SKM-1 (cell line): Measurements from ENCODE around the gene OSBPL2.

Source experiments
- DNase-seq: peaks from one replicate; lab custom pipeline; 2025; ENCODE audit not compliant: unreplicated experiment; lab: John Stamatoyannopoulos, UW

OSBPL2 gene

DNA sequence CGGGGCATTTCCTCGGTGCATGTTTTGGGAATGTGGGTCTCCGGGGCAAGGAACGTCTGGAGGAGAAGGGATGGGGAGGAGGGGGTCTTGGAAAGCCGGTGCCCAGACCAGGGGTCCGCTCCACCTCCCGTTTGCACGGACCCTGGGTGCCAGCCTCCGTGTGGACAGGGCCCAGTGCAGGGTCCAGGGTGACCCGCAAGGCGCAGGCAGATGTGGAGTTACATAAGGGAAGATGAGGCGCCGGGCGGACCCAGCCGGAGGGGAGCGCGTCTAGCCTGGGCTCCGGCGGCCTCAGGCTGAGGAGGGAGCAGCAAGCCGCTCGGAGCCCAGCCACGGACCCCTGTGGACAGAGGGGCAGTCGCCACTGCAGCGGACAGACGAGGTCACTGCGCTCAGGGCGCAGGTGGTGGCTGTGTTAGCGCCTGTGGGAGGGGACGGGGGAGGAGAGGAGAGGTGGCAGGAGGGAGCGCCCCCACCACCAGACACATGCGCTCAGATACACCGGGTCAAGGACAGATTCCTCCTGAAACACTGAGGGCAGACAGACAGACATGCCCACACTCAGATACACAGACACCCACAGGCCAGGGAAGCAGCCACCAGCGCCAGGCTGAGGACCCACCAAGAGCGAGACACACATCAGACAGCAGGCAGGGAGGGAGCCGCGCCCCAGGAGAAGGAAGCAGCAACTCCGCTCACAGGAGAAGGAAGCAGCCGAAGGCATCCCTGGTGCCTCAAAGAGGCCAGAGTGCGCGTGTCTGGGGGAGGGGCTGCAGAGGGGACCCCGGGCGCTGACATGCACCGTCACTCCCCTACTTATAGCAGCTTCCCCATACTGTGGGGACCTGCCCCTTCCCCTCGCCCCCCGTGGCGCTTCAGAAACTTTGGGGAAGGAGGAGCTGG is 17.4 kb upstream of the OSBPL2 start:
- no peak for DNase-seq

DNA sequence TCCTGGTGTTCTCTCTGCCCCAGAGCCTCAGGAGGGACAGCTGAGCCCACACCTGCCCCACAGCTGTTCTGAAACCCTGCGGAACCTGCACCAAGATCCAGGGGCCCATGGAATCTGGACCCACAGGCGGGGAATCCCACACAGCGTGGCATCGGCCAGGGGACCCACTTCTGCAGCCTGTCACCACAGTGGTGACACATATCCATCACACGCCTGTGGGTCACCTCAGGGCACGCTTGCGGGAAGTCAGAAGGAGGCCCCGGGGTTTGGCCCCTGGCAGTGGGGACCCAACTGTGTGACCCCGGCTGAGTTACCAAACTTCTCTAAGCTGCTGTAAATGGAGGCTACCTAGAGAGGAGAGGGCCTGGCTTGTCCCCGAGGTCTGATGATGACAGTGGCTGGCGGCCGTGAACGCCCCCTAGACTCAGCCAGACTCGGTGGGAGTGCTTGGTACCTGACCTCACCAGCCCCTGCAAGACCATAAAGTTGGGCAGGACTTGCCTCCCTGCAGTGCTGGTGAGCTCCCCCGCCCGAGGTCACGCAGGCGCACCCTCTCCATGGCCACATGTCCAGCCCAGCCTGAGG is 16.0 kb upstream of the OSBPL2 start:
- no peak for DNase-seq

DNA sequence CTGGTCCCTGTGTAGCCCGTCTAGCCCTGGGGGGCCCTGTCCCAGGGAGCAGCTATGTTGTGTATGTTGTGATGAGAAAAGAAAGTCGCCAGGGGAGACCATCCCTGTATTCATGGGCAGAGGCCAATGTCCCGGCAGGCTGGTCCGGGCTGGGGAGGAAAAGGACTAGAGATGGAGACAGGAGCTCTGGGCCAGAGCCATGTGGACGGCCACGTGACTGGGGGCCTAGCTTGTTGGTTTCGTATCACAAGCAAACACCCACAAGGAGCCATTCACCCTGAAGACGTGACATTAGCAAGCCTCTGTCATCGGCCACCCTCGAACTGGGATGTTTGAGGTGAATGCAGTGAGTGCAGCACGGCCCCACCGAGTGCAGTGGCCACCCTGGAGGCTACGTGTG is 15.3 kb upstream of the OSBPL2 start:
- DNase-seq: no peak

DNA sequence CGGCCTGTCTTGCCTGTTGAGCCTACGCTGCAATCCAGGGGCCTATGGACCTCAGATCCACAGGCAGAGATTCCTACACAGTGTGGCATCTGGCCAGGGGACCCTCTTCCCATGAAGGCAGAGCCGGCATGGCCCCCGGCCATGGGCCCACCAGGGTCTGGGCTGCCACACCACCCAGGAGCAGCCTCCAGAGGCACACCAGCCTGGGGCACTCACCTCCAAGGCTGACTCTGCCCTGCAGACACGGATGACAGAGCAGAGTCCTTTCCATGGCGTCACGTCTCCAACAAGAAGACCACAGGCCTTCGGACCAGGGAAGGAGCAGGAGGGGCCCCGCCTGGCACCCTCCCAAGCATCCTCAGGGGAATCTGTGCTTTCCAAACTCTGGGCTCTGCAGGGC is 14.8 kb upstream of the OSBPL2 start:
- DNase-seq: no peak

DNA sequence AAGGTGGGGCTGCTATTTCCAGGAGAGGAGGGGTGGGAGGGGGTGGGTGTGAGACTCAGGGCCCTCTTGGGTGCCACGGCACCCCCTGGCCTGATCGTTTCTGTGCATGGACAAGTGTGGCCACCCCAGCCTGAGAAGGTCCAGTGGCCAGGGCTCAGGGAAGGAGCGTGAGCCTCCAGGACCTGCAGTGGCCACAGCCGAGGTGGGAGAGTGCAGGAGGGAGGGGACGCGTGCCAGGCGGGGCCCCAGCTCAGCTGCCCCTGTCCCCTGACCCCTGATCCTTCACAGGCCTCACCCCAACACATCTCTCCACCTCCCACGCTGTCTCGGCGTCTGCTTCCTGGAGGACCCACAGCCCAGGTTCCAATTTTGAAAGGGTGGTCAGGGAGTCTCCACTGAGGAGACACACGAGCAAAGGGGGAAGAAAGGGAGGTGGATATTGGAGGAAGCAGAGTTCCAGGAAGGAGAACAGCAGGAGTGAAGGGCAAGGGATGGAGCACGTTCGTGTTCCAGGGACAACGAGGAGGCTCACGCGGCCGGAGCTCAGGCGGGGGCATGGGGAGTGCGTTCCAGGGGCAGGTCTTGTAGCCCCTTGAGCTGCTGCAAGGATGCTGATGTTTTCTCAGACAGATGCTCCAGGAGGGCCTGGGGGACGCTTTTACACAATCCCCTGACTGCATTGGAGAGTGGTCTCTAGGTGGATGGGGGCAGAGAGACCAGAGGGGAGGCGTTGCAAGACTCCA is 14.0 kb upstream of the OSBPL2 start:
- no peak for DNase-seq

DNA sequence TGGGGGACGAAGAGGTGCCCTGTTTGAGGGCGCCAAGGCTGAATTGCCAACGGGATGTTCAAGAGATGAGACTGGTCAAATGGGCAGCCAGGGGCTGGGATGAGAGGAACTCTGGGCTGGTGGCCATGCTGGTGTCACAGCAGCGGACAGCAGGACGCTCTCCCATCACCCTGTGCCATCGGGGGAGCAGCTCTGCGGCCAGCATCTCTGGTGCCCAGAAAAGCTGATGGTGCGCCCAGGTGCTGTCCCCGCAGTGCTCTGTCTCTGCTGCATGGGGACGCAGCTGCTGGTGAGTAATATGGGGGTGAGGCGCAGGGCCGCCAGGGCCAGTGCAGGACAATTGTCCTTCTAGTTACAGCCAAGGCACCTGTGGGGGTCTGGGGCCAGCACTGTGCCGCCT is 13.3 kb upstream of the OSBPL2 start:
- no peak for DNase-seq

DNA sequence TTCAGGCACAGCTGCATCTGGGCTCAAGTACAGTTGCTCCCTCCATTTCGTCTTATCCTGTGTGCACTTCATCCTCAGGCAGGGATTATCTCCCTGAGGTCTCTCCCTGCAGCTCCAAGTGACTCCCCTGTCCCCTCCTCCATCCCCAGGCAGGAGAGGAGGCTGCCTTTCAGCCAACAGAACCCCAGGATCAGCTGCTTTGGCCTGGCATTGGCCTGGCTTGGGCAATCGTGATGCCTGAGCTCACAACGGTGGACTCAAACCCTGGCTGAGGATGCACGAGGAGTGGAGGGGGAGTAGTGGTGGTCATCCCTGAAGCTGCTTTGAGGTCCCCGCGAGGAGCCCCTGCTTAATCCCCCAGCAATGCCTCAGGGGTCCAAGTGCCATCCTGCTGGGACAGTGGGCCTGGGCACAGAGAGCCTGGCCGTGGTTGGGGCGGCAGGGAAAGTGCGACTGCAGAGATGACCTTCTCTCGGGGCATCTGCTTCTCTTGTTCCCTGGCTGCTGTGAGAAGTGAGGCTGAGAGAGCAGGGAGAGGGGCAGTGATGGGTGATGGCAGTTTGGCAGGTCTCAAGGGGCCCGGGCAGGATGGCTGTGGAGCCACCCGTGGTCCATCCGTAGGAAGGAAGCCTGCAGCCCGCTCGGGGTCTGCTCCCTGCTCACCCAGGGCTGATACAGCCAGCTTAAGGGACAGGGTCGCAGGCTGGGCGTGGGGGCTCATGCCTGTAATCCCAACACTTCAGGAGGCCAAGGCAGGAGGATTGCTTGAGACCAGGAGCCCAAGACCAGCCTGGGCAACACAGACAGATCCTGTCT is 12.3 kb upstream of the OSBPL2 start:
- no peak for DNase-seq

DNA sequence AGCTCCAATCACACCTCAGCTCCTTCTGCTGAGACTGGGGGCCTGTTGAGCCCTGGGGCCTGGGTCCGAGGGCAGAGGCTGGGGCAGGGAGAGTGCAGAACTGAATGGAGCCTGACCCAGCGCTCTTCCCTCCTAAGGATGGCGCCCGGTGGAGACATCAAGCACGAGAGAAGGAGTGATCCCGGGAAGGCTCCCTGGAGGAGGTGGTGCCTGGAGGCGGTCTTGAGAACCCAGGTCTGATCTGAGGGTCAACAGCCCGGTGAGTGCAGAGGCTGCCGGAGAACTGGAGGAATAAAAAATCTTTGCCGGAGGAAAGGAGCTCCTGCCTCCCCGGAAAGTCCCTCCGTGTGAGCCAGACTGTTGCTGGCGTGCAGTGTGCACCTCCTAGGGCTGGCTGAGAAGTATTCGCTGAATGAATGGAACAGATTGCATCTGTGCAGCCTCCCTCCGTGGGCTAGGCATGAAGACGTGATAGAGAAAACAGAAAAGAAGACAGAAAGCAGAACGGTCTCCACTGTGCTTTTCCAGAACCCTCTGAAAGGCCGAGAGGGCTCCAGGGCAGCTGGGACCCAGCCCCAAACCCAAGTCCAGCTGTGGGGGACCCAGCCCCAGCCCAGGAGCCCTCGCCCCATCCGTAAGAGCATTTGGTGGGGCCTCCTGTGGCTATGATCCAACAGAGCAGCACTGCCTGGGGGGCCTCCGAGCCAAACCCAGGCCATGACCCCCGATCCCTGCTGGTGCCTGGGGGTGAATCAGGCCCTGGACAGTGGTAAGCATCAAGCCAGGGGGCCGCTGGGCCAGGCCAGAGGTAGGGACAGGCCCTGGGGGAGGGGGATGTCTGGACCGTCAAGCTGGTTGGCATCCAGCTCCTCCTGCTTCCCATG is 11.4 kb upstream of the OSBPL2 start:
- no peak for DNase-seq

DNA sequence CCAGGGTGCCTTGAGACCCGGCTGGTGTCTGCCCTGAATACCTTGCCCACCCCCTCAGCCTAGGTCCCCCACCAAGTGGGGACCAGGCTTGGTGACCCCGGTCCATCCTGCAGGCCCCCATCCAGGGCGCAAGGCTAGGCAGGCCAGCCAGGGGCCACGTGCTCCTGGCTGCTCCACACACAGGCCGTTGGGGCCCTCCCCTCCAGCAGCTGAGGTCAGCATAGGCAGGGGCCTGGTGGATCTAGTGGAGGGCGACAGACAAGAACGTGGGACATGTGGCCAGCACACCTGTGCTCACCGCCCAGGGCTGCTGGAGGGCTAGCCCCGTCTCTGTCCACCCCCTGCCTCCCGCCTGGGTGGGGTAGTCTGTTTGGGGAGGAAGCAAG is 10.7 kb upstream of the OSBPL2 start:
- no peak for DNase-seq

DNA sequence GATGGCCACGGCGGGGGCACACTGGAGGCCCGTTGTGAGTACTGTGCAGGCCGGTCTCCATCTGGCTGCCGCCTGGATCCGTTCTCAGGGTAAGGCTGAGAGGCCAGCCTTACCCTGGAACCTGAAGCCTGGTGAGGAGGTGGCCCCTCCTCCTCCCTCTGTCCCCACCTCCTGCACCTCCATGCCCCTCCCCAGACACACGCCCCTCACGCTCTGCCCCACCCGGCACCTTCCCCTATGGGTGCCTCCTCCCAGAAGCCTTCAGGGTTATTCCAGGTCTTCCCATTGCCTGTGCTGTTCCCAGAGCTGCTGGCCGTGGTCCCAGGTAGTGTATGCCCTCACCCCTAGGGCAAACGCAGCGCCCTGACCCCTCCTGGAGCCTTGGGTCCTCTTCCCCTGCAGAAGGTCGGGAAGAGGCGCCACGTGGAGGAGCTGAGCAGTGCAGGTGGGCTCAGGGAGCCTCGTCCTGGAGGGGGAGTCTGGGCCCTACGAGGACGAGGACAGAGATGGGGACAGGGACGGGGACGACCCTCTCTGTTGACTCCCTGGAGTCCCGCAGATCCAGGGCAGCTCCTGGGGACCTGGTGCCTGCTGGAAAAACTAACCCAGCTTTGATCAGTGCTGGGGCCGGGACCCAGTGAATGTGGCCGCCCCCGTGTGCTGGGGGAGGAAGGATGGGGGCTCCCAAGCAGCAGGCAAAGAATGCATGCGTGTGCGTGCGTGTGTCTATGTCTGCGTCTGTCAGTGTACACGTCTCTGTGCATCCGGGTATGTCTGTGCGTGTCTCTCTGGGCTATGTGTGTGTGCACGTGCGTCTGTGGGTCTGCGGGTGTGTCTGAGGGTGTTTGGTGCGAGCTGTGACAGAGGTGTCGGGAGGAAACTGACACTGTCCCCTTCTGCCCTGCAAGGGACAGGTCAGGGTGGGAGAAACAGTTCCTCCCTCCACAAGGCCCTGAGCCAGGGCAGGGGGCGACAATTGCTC is 10.1 kb upstream of the OSBPL2 start:
- no peak for DNase-seq

DNA sequence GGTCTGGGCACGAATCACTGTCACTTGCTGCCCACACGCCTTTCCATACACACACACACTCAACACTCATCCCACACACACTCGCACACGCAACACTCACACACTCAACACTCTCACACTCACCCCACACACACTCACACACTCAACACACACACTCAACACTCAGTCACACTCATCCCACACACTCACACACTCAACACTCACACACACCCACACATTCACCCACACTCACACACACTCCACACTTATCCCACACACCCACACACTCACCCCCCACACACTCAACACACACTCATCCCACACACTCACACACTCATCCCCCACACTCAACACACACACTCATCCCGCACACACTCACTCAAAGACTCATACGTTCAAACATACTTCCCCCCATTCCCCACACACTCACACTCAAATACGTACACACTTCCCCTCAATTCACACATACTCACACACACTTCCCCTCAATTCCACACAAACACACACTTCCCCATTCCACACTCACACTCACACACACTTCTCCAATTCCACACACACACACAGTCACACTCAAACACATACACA is 9.3 kb upstream of the OSBPL2 start:
- no peak for DNase-seq

DNA sequence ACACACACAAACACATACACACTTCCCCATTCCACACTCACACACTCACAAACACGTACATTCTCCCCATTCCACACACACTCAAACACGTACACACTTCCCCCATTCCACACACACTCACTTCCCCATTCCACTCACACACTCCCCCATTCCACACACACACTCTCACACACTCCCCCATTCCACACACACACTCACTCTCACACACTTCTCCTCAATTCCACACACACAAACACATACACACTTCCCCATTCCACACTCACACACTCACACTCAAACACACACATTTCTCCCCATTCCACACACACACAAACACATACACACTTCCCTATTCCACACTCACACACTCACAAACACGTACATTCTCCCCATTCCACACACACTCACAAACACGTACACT is 8.7 kb upstream of the OSBPL2 start:
- DNase-seq: no peak

DNA sequence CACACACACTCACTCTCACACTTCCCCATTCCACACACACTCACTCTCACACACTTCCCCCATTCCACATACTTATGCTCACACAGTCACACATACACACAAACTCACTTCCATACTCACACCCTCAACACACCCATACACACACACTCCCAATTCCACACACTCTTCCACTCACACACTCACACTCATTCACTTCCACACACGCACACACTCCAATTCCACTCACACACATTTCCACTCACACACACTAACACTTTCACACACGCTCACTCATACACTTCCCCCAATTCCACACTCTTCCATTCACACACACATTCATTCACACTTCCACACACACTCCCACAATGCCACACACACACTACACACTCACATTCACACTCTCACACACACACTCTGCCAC is 8.0 kb upstream of the OSBPL2 start:
- no peak for DNase-seq

DNA sequence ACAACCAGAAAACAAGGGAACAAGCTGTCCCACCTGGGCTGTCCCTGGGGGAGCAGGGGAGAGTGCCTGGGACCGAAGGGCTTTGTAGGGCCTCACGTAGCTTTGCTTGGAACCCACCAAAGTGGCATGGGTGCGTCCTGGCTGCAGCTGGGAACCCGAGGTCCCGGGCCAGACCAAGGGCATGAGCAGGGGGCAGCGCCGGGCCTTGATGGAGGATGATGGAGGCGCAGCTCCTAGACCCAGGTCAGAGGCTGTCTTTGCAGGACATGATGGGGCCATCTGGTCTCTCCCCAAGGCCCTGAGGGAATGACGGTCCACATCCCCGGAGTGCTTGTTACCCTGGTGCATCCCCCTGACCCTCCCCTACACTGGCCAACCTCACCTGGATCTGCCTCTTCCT is 7.6 kb upstream of the OSBPL2 start:
- no peak for DNase-seq

DNA sequence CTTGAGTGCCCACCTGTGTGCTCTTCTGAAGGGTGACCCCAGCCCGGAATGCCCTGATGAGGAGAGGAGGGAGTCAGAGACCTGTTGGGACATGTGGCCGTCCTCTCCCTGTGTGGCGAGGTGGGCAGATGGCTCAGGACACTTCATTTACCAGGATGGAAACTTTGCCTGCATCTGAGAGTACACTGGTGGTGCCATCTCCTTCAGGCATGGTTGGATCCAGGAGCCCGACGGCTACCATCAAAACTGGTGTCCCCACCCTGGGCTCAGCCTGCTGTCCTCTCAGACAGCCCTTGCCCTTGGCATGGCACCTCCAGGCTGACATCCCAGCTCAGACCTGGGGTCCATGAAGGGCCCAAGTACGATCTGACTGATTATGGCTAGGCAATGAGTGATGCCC is 7.0 kb upstream of the OSBPL2 start:
- DNase-seq: no peak

DNA sequence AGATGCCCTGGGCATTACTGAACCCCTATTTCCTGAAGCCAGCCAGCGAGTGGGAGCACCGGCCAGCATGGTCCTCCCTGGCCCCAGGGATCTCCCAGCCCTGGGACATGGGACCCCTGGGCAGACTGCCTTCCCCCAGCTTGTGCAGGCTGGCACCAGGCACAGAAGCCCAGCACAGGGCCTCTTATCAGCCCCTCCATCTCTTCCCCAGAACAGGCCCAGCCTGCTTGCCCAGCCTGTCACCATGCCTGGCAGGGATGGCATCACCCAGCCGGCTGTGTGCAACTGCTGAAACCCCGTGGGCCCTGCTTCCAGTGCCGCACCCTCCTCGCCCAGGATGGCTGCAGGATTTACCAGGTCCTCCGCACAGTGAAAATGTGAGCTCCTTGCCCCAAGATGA is 6.1 kb upstream of the OSBPL2 start:
- DNase-seq: no peak

DNA sequence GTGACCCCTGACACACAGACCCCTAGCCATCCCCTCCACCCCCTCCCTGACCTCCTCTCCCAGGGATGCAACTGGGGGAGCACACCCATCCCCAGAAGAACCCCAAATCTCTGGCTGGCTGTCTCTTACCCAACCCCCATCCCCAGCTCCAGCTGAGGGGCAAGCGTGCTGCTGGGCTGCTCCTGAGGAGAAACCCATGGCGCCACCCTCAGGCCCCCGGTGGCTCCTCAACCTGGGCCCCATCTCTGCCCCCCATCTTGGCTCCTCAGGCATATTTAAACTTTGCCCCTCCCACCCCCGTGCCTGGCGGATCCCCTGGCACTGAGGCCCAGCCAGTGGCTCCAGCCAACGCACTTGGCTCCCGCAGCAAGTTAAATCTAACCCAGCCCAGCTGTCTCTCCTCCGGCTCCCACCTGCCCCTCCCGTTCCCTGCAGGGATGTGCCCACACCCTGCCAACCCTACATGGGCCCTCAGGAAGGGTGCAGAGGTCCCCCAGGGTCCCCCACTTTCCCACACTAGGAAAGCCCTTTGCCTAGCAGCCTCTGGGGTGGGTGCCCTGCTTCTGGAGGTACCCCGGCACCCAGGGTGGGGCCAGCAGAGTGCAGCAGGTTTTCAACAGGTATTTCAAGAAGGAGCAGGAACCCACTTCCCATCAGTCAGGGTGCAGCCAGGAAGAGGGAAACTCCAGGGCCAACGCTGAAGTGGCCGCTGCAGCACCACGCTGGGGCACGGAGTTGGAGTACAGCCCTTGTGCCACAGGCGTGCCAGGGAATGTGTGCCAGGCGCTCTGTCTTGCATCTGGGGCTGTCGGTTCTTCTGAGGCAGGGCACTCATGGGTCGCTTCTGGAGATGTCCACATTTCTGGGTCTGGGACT is 5.3 kb upstream of the OSBPL2 start:
- no peak for DNase-seq

DNA sequence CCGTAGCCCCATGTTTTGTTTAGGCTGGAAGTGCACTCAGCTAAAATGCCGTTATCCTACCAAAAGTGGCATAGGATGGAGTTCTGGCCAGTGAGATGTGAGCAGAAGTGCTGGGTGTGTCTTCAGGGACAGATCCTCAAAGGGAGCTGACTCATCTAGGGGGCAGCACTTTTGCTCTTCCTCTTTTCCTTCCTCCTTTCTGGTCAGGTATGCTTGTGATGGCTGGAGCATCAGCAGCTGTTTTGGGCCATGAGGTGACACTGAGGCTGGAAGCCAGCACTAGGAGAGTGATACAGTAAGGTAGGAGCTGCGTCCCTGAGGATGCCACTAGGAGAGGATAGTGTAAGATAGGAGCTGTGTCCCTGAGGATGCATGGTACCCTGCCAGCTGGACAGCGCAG is 4.6 kb upstream of the OSBPL2 start:
- DNase-seq: no peak
